Stimulated activated CD8-positive, alpha-beta memory T cell treated with anti-CD3 and anti-CD28 coated beads, Interleukin-7, amount 100 ng/mL, for 1 hour (primary cell): ENCODE measurements around the gene DNAJC5.
"Not testable (repeated sequence)": the region's sequence is repeated elsewhere in the genome, so short reads cannot be mapped to it uniquely, and the experiment has no call there.

Experiments
- DNase-seq, 2 donors: peaks; one replicate each; pipeline ENCODE4 v3.0.0-alpha.2; 2020; ENCODE audit warnings: low read depth in 2 of 2

Gene DNAJC5

DNA sequence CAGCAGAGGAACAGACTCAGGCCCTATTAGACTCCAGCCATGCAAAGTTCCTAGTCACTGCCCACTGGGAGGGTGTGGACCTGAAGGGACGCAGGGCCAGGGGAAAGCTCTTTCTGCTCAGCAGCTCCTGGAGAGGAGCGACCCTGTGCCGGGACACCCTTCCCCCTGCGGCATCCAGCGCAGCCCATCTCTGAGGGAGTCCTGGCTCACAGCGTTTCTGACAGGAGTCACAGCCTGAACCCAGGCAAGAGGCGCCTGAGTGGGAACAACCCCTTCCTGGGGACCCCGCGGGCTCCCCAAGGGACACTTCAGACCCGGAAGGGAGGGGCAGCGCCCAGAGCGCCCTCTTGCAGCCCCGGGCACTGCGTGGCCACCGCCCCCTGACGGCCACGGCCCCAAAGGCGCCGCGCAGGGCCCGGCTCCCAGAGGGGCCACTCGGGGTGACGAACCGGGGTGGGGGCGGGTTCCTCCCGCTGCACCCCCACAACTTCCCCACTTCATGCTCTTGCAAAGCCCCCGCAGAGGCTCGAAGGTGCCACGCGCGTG, 60.4 kb downstream of the DNAJC5 start:
- no peak for DNase-seq

DNA sequence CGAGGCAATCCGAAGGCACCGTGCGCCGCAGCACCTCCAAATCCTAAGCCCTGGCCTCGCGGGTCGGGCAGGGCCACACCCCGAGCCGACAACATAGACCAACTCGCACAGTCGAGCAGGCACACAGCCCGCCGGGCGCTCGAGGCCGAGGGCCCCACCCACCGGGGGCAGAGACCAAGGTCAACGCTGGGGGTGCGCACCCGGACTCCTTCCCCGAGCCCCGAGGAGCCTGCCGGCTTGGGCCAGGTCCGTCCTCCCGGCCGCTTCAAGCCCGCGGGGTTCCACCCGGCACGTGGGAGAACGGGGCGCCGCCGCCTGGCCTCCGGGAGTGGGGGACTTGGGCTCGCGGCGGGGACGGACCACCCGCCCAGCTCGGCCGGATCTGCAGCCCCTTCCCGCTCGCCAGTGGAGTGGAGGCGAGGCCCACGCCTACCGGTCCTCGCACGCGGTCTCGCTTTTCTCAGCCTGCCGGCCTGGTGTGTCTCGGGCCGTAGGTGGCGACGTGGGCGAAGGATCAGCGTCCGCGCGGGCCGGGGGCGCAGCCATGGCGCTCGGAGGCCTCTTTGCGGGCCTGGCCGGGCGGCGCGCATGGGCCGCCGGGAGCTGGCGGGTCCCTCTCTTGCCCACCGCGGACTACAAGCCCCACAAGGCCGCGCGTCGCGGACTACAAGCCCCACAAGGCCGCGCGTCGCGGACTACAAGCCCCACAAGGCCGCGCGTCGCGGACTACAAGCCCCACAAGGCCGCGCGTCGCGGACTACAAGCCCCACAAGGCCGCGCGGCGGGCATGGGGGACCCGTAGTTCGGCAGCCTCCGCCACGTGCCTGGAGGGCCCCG, 61.1 kb downstream of the DNAJC5 start, which contains the start of gene UCKL1:
TSS of gene UCKL1 (minus strand) at position 590 of the 837 bp plus-strand sequence. CDS start at position 546, 44 bp downstream.
- peak; percentile 74 to 79 for DNase-seq

DNA sequence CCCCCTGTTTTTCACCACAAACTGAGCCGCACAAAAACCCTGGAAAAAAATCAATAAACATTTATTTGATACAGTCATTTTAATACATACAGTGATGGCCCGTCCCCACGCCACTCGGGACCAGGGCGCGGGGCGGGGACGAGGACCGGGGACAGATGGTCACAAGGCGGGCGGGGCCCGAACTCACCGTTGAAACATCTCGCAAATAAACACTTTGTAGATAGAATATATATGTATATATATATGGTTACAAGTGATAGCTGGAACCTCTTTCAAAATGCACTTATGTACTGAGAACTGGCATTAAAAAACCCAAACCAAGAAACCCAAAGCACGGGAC, 61.7 kb downstream of the DNAJC5 start:
- no peak for DNase-seq

DNA sequence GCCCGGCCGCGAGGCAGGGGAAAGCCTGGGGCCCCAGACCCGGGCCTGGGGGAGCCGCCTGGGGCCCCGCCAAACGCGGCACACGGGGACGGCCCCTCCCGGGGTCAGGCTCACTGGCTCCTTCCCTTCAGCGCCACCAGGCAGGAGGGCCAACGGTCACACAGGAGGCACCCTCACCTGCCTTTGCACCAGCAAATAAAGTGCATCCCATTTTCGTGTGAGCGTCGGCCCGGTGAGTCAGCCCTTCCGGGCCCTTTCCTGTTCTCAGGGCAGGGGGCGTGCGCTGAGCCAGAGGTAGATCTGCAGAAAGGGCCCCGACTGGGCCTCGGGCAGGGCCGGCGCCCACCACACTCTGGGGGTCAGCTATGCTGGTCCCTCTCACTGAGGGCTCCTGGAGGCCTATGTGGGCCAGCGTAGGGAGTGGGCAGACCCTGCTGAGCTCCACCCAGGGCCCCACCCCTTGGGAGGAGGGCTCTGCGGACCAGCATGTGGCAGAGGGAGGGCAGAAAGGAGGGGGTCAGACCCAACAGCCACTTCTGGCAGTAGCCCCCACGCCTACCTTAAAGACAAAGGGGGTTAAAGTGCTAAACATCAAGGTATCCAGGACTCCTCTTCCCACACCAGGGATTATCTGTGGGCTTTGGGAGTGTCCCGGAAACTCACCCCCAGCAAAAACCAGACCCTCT, 62.2 kb downstream of the DNAJC5 start:
- DNase-seq: no peak

DNA sequence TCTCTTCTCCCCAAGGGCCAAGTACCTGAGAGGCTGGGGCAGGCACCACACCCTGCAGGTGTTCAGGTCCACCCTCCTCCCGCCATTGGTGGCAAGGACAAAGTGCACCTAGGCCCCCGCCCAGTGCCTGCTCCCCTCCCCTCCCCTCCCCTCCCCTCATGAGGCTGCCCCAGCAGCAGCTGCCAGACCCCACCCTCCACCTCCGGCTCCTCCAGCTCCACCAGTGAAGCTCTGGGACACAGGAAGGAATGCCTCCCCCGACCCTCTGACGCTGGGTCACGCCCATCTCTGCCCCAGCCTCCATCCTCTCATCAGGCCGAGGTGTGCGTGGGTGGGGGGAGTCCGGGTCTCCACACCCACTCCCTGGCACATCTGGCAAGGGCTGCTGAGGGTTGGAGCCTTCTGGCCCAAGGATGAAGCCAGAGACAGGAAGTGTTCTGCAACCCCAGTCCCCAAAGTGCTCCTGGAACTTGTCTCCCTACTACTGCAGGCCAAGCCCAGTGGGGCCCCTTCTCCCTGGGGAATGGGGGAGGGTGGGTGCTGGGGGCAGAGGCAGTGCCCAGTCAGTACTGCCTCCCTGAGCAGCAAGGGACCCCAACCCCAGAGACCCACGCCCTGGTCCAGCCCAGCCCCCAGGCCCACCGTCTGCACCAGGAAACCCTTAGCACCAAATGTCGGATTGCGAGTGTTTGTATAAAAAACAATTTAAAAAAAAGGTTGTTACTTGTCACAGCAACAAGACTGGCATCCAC, 62.9 kb downstream of the DNAJC5 start:
- no peak for DNase-seq

DNA sequence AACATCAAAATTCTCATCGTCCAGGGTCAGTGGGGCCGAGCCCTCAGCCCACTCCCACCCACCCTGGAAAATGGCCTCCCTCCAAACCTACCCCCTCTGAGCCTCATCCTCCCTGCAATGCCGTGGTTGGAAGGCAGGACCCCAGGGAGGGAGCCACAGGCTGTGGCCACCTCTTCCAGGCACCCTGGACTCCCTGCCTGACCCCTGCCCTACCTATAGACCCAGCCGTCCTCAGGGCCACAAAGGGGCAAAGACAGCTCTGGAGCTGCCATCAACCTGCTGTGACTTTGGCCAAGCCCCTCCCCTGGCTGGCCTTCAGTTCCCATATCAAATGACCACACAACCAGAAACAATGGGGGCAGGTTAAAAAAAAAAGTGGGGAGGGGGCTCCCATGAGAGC, 63.5 kb downstream of the DNAJC5 start:
- DNase-seq: no peak

DNA sequence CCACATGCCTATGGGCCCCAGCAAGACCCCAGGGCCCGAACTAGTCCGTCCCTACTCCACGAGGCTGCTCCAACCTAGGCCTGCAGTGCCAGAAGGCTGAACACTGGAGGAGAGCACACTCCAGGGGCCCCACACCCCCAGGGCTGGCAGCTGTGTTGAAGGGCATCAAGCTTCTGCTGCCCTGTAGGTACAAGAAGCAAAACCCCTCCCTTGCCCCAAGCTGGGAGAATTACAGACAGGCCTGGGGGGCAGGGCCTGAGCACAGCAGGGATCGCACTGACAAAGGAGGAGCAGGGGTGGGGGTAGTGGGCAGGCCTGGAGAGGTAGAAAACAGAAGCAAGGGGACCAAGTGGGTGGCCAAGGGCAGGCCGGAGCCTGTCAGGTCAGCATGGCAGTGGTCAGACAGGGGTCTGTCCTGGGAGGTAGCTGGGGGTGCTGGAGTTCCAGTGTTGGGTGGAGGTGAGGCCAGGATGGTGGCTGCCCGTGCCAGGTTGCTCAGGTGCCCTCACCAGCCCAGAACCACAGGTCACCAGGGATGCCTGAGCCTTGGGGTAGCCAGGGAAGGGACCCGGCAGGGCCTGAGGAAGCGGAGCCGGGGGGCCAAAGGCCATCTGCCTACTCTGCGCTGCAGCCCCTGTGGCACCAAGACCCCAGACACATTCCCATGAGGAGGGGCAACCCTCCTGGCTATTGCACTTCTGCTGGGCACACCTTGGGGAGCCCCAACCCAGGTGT, 64.2 kb downstream of the DNAJC5 start:
- no peak for DNase-seq

DNA sequence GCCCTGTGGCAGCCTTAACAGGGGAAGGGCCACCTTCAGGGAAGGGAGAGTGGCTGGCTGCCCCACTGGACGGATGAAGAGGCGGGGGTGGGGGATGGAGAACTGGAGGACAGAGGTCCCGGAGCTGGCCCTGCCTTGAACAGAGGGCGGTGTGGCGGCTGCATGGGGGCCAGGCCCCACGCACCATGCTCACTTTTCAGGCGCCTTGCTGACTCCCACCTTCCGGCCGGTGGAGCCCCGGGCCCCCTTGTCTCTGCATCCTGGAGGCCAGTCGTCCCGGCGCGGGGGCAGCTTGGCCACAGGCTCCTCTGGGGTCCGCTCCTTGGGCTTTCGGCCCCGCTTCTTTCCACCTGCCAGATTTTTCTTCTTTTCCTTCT, 64.8 kb downstream of the DNAJC5 start:
- no peak for DNase-seq

DNA sequence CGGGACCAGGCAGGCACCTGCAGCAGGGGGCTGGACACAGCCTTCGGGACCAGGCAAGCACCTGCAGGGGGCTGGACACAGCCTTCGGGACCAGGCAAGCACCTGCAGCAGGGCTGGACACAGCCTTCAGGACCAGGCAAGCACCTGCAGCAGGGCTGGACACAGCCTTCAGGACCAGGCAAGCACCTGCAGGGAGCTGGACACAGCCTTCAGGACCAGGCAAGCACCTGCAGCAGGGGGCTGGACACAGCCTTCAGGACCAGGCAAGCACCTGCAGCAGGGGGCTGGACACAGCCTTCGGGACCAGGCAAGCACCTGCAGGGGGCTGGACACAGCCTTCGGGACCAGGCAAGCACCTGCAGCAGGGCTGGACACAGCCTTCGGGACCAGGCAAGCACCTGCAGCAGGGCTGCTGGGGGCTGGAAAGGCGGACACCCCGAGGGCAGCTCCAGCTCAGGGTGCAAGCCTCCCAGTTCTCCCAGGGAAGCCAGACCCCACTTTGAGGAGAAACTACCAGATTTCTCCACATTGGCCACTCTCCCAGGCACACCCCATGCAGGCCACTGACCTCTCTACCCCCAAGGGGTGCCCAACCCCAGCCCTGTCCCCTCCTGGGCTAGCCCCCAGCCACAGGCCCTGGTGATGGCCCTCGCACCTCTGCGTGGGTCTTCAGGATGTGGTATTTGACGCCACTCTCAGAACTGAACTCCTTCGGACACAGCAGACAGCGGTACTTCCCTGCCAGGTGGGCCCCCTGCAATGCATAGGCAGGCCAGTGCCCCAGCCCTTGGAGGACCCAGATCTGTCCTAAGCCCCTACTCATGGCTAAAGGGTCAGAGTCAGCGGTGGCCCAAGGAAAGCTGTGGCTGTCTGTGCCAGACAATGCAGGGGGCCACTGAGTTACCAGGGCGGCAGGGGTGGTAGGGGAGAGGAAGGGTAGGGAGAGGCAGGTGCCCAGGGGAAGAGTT, 66.0 kb downstream of the DNAJC5 start:
- not testable (repeated sequence) for DNase-seq

DNA sequence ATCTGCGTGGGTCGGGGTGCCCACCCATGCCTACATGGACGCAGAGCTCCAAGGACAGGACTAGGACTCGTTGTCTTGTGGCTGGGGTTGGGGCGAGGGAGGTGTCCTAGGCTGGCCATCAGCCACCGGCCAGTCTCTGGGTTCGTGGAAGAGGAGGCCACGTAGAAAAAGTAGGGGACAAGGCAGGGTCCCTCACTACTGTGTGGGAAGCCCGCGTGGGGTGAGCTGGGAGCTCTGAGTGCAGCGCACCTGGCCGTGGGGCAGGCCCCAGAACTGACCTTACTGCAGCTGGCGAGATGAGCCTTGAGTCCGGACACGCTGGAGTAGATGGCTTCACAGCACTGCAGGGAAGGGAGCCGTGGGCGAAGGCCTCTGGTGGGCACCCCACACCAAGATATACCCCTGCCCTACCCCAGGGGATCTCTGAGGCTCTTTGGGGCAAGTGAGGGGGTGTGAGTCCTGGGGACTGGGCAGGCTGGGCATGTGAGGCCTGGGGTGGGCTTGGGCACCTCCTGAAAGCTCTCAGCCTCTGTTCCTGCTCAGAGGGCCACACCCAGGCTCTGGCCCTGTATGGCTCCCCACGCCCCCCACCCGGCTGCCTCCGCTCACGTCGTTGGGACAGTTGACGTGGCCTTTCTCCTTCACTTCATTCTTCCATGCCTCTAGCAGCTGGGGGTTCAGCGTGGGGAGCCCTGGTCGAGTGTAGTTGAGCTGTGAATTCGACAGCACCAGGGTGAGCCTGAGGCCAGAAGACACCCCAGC, 66.9 kb downstream of the DNAJC5 start:
- no peak for DNase-seq

DNA sequence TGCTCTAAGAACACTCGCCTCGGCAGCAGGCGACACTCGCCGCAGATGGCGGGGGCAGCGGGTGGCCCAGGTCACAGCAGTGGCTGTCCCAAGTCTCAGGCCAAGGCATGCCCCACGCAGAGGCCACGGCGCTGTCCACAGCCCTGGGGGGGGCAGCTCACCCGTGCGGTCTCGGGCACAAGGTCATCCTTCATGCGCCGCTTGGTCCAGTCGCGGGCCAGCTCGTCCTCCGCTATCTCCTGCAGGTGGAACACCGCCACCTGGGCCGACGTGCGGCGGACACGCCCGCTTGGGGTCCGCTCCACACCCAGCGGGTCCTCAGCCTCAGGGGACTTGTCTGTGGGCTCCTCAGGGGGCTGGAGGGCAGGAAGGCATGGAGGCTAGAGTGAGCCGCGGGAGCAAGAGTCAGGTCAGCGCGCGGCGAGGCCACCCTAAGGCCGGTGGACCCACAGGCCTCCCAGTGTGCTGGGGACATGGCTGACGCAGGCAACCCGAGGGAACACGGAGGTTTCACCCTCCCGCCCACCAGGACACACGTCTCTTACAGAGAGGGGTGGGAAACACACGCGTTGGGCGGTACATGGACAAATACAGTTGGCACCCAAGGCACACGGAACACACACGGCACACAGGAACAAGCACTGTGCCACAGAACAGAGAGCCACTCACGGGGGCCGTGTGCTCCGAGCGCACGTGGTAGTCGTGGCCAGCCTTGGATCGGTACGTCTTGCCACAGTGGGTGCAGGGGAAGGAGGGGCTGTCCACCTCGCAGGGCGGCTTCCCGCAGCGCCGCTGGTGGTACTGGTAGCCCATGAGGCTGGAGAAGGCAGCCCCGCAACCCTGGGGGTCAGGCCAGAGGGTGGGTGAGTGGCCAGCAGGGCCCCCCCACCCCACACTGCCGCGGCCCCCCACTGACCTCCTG, 67.8 kb downstream of the DNAJC5 start:
- DNase-seq: no peak

DNA sequence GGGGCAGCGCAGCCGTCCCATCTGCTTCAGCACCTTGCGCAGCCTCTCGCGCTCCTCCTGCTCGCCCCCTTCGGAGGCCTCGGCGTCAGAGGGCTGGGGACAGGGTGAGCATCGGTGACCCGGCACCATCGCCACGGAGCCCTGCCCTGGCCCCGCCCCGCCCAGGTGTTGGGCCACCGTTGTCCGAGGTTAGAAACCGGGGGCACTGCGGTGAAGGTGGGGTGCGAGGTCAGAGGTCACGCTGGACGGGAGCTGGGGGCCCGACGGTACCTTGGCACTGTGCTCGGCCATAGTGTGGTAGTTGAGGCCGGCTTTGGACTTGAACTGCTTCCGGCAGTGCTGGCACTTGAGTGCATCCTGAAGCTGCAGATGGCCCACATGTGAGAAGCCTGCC, 68.4 kb downstream of the DNAJC5 start:
- DNase-seq: no peak

DNA sequence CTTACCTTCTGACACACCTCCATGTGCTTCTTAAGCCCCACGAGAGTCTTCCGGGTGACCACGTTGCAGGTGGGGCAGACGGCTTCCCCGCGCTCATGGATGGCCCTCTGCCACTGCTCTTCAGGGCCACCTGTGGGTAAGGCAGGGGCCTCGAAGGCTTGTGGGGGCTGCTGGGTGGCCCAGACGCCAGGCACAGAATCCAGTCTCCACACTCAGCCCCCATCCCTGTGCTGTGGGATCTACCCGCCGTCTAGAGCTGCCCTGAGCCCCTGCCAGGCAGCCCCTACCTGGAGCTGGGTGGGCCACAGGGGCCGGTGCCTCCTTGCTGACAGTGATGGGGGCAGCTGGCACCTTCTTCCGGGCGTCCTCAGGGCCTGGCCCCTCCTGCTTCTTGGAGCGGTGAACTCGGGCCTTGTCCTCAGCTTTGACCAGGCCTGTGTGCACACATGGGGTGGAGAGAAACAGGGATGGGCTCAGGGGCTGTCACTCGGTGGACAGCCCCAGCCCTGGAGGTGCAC, 68.9 kb downstream of the DNAJC5 start:
- DNase-seq: no peak

DNA sequence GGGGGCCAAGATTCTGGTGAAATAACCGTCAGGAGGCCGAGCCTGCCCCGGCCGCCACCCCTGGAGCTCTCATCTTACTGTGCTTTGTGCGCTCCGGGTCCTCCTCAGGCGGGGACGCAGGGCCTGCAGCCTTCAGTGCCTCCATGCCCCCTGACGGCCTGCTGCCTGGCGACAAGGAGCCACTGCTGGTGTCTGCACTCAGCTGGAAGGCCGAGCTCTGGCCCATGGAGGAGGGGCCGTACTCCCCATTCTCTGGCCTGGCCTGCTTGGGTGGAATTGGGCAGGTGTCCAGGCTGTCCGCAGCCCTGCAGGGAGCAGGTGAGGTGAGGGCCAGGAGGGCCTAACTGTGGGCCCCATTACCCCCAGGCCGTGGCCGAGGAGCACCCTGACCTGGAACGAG, 69.5 kb downstream of the DNAJC5 start:
- no peak for DNase-seq

DNA sequence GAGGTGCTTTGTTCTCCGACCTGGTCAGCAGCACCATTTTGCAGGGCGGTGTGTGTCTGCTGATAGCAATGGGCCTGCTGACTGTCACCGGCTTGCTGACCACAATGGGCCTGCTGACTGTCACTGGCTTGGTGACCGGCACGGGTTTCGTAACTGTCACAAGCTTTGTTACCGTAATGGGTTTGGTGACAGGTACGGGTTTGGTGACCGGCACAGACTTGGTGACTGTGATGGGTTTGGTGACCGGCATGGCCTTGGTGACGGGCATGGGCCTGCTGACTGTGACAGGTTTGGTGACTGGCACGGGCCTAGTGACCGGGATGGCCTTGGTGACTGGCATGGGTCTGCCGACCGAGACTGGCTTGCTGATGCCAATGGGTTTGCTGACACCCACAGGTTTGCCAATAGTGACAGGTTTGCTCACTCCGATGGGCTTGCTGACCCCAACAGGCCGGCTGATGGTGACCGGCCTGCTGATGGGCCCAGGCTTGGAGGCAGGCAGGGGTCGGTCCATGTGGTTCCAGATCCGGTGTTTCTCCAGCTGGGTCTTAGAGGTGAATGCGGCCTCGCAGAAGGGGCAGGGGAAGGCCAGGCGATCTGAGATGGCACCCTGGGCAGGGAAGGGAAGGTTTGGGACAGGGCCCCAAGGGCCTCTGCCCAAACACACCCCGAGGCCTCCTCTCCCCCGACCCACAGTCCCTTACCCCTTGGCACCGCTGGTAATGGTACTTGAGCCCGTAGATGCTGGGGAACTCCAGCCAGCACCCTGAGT, 71.4 kb downstream of the DNAJC5 start:
- DNase-seq: no peak

DNA sequence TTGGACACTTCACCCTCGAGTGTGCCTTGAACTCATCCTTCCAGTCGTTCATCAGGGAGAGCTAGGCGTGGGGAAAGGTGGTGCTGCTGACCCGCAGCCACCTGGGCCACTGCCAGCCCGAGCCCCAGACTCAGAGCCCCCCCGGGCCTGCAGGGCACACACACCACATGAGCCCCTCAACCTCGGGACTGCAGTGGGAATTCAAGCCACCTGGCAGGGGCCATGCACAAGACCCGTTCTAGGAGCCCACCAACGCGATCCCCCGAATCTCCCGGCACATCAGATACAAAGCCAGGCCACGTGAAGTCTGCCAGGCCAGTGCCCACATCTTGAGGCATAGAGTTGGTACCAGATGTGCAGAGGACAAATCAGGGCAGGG, 72.0 kb downstream of the DNAJC5 start:
- DNase-seq: no peak

DNA sequence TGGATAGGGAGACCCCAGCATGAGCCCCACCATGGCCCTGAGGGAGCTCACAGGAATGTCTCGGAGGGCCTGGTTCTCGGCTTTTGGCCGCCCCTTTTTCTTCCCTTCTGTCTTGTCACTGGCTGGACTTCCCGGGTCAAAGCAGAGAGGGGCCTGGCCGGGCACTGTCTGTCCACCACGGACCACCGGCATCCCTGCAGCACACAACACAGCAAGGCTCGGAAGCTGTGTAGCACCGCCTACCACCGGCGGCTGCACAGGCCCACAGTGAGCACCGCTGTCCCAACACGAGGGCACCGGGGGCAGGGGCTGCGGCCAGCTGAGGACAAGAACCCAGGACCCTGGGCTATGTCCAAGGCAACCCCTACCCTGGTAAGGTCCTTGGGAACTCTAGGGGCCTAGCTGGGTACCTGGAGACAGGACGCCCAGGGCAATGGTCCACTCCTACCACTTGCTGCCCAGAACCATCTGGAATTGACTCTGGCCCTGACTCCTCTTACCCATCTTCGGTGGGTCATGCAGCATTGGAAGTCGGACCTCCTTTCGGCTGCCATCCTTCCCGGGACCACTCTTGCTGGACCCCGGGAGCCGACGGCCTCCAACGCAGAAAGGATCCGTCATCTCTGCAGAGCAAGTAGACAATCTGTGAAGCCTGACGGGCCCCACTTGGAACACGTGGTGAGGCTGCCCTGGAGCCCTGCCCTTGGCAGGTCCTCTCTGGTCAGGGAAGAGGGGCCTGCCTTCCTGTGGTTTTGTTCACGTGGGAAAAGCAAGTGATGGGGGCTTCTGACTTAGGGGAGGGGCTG, 72.6 kb downstream of the DNAJC5 start:
- no peak for DNase-seq
